IPS-NIHi7 (cell line): ENCODE measurements around the gene TTC39C.
"Not testable (repeated sequence)": the region's sequence is repeated elsewhere in the genome, so short reads cannot be mapped to it uniquely, and the experiment has no call there.

Experiments
- DNase-seq: peaks from one replicate; pipeline ENCODE4 v3.0.0; 2012; ENCODE audit warnings: mixed read lengths; ENCODE audit errors: extremely low spot score

Gene TTC39C

DNA sequence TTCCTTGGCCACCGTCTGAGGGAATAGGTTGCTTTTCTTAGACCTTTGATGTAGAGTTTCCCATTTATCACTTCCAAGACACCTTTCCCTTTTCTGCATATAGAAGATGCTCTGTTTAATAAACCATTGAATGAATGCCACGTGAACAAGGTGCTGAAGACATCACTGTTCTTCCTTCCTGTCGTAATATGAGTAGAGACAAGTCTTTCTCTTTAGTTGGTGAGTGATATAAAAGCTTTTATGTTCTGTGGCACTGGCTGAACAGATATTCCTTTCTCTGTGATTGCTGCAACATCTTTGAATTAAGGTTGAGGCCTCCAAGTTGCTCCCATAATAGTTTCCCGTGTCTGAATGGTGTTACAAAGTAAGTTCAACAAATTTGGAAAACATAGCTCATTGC, 38.7 kb downstream of the TTC39C start:
- no peak for DNase-seq

DNA sequence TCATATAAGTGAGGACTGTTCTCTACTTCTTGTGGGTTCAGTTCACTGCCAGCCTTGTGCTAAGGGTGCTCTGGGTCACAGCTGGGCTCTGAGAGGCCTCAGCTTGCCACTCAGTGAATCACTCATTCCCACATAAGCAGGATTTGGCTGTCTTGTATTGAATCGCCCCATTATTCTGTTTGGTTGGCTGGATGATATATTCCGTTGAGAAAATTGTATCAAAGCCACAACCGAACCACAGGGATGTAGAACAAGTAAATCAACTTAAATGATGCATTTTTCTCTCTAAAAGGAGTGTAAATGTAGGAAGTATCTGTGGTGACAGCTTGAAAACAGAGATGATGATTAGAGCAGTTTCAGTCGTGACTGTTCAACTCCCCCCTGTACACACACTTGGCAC, 39.6 kb downstream of the TTC39C start:
- no peak for DNase-seq

DNA sequence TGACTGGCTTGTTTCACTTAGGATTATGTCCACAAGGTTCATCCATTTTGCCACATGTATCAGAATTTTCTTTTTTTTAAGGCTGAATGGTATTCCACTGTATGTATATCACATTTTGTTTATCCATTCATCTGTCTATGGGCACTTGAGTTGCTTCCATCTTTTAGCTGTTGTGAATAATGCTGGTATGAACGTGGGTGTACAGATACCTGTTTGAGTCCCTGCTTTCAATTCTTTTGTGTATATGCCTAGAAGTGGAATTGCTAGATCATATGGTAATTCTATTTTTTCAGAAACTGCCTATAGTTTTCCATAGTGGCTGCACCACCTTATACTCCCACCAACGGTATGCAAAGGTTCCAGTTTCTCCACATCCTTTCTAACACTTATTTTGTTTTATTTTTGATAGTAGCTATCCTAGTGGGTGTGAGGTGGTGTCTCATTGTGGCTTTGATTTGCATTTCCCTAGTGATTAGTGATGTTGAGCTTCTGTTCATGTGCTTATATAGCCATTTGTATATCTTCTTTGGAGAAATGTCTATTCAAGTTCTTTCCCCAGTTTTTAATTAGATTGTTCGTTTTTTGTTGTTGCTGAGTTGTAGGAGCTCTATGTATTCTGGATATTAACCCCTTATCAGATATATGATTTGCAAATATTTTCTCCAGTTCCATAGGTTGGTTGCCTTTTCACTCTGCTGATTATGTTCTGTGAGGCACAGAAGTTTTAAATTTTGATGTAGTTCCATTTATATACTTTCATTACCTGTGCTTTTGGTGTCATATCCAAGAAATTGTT, 40.7 kb downstream of the TTC39C start:
- DNase-seq: no peak

DNA sequence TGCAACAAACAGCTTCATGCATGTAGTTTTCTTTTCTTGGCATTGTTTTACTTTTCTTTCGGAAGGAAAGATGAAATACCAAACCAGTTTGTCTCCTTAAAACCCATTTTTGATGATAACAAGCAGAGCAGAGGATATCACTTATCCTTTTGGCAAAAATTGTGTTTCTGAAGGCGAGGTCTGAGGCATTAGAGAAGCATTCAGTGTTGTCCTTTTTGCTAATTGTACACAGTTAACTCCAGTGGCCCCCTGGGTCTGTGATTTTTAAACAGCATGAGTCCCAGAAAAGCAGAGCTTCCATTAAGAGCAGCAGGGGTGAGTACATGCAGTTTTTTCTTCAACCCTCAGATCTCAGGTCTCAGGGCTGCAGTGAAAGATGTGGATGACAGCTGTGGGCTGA, 41.3 kb downstream of the TTC39C start:
- DNase-seq: no peak

DNA sequence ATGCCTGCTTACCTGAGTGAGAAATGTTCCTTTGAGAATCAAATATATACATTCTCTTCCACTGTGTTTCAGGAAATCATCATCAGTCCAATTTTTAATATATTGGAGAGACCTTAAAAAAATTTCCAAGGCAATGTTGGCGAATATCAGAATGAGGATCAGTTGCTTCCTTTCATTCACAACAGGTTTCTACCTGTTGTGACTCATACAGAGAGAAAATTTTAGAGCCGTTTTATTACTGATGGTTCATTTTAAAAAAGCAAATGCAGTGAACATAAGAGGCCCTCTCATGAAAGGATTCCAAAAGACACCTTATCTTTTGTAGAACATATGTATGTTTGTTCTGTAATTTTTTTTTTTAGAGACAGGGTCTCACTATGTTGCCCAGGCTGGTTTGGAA, 42.0 kb downstream of the TTC39C start:
- no peak for DNase-seq

DNA sequence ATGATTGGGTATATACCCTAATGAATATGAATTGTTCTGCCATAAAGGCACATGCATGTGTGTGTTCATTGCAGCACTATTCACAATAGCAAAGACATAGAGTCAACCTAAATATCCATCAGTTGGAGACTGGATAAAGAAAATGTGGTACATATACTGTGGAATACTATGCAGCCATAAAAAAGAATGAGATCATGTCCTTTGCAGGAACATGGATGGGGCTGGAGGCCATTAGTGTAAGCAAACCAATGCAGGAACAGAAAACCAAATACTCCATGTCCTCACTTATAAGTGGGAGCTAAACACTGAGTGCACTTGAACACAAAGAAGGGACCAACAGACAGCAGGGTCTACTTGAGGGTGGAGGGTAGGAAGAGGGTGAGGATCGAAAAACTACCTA, 43.2 kb downstream of the TTC39C start:
- no peak for DNase-seq

DNA sequence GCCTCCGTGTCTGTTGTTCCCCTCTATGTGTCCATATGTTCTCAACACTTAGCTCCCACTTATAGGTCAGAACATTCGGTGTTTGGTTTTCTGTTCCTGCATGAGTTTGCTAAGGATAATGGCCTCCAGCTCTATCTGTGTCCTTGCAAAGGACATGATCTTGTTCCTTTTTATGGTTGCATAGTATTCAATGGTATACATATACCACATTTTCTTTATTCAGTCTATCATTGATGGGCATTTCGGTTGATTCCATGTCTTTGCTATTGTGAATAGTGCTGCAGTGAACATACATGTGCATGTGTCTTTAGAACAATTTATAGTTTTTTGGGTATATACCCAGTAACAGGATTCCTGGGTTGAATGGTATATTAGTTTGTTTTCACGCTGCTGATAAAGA, 44.8 kb downstream of the TTC39C start:
- DNase-seq: not testable (repeated sequence)

DNA sequence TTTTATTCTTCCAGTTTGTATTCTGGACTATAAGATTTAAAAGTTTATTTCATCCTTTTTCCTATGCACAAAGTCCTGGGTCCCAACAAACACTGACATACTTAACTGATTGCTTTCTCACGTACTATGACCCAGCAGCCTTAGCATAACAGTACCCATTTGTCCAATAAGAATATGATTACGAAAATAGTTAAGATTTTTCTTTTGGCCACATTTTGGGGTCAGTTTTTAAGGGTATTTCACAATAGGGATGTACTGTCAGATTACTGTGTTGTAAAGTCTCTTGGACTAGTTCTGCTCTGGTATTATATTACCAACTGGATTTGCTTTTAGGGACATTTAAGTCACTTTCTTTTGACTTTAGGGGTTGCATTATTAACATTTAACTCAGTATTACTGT, 46.1 kb downstream of the TTC39C start:
- no peak for DNase-seq

DNA sequence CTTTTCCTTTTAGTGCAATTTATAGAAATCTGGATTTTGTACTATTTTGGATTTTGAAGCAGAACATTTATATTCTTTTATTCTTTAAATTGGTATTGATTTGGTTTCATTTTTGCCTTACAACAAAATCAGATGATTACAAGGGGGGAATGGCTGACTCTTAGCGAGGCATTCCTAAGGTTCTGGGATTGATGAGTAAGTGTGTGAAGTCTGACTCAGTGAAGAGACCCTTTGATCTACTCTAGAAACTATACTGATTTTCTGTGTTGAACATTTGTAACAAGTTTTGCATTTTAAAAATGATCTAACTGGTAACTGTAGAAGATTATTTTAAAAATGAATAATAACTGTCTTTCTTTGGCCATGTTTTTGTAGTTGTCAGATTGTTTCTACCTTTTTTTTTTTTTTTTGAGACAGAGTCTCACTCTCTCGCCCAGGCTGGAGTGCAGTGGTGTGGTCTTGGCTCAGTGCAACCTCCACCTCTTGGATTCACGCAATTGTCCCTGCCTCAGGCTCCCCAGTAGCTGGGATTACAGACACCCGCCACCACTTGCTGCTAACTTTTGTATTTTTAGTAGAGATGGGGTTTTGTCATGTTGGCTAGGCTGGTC, 48.7 kb downstream of the TTC39C start:
- DNase-seq: no peak

DNA sequence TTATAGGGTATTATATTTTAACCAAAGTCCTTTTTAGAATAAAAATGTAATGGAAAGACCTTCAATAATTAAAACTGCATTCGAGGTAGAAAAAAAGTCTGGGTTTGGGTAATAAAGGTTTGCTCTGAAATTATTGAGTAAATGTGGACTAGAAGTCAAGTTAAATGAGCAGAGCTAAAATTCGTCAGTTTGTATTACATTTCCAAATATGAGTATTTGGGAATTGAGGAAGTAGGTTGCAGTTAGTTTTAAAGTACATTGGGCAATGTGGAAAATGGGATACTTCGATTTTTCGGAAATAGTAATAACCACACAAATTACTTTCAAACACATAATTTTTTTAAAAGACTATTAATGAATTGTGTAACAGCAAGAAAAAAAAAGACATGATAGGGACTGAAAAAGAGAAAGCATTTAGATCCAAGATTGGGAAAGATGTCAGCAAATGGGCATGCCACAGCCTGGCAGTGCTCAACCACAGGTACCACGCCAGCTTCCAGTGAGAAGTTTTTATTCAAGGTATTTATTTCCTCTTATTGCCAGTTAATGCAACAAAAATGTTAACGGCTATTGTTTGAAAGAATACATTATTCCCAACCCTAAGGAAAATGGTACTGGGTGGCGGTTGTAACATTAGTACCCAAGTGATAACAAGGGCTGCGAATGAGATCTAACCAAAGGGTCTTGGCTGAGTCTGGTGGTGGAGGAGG, 50.0 kb downstream of the TTC39C start:
- no peak for DNase-seq

DNA sequence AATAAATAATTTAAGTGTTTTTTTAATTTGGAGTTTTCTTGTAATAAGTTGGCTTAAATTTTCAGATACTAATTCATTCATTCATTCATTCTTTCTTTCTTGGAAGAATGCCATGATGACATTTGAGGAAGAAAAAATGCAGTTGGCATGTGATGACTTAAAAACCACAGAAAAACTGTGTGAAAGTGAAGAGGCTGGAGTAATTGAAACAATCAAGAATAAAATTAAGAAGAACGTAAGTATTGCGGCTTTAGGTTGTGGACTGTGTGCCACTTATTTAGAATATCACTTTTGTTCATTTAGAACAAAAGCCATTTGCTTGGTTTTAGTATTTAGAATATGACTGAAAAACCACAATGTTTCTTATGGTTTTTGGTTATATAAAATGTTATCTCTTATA, 51.4 kb downstream of the TTC39C start:
- no peak for DNase-seq

DNA sequence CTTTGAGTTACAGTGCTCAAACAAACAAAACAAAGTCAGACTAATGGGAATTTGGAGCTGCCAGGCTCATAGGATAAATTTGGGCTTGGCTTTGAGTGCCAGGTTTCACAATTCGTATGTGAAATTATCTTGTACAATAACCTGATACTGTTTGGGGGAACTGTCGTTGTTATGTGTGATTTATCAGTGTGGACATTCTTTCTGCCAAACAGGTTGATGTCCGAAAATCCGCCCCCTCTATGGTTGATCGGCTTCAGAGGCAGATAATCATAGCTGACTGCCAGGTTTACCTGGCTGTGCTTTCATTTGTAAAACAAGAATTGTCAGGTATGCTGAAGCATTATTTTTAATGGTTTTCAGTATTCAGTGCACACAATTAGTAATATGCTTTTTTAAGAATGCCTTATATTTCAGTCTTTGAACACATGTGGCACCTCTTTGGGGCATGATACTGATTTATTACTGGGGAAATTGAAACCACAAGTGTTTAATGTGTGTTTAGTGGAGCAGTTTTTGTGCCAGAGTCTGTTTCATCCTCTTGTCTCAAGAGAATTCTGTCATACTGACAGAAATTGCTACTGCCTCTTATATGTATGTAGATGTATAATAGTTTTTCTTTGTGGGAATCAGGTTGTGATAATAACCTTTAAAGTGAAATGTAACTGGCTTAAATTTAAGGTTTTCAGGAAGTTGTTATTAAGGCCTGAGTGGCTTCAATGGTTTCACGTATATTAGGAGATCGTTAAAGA, 54.6 kb downstream of the TTC39C start:
- no peak for DNase-seq

DNA sequence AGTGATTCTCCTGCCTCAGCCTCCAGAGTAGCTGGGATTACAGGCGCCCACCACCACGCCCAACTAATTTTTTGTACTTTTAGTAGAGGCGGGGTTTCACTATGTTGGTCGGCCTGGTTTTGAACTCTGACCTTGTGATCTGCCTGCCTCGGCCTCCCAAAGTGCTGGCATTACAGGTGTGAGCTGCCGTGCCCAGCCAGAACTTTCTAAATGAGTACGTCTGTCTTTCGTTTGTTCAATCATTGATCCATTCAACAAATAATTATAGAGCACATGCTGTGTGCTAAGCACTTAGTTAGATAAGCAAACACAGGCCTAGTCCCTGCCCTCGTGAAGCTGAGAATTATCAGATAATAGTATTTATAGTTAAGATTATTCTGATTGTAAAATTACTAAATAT, 56.5 kb downstream of the TTC39C start:
- no peak for DNase-seq

DNA sequence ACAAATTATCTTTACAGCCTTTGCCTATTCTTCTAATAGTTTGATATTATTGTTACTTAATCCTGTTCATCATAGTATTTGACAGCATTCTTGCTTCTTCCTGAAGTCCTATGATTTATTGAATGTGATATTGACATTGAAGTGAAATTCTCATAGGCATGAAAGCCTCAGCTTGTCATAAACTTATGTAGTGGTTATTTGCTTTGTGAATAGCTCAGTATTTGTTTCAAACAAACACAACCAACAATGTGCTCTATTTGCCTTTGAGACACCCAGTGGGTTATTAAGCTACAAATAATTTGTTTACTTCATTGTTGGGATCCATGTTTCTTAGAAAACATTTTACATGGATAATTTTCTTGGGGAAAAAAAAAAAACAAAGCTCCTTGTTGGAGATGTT, 57.2 kb downstream of the TTC39C start:
- no peak for DNase-seq

DNA sequence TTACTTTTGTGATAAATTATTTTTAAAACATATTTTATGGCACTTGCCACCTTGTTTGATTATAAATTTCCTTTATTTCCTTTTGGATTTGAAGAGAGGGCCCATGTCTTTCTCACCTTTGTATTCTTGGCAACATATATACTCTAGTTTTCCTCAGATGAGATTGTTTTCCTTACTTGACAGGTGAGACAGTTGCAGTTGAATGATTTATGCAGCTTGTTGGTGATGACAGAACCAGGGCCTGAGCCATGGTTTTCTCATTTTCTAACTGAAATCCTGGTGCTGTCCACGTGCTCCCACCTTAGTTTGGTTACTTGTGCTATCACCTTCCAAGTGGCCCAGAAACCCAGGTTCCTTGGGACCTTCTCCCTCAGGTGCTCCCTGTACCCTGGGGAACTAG, 58.2 kb downstream of the TTC39C start:
- DNase-seq: no peak

DNA sequence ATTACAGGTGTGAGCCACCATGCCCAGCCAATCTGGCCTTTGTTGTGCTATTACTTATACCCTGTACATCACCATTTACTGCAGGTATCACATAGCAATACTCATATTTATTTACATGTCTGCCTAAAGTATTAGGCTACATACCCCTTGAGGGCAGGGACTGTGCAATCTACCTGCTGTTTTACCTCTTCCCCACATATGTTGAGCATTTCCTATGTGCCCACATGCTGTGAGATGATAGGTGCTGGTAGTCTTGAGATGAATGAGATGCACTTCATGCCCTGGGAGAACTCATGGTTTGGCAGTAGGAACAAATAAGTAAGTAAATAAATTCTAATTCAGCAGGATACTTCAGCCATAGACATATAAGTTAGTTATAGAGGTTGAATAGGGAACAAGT, 59.2 kb downstream of the TTC39C start:
- no peak for DNase-seq

DNA sequence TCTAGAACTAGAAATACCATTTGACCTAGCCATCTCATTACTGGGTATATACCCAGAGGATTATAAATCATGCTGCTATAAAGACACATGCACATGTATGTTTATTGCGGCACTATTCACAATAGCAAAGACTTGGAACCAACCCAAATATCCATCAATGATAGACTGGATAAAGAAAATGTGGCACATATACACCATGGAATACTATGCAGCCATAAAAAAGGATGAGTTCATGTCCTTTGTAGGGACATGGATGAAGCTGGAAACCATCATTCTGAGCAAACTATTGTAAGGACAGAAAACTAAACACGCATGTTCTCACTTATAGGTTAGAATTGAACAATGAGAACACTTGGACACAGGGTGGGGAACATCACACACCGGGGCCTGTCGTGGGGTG, 60.2 kb downstream of the TTC39C start:
- DNase-seq: not testable (repeated sequence)

DNA sequence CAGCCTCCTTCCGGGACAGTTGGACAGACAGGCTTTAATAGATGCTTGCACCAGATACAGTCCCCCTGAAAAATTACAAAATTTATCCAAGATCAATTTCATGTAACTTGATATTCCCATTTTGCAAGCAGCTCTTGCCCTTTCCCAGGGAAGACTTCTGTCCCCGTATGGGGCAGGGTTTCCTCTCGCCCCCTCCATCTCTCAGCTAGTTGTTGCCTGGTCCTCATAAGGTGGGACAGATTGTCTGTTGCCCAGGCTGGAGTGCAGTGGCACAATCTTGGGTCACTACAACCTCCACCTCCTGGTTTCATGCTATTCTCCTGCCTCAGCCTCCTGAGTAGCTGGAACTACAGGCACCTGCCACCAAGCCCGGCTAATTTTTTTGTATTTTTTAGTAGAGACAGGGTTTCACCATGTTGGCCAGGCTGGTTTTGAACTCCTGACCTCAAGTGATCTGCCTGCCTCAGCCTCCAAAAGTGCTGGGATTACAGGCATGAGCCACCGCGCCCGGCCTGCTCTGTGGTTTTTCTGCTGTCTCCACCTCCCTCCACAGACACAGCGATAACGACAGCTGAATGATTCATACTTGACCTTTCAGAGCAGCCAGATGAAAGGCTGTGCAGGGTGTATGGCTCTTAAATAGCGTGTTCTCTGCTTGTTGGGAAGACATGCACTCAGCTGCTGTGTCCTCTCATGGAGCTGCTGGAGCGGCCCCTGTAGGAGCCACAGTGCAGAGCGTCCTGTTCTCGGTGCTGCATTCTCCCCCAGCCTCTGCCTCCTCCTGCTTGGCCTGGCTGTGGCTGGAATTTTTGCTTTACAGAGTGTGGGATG, 61.4 kb downstream of the TTC39C start:
- peak; percentile 71 for DNase-seq

DNA sequence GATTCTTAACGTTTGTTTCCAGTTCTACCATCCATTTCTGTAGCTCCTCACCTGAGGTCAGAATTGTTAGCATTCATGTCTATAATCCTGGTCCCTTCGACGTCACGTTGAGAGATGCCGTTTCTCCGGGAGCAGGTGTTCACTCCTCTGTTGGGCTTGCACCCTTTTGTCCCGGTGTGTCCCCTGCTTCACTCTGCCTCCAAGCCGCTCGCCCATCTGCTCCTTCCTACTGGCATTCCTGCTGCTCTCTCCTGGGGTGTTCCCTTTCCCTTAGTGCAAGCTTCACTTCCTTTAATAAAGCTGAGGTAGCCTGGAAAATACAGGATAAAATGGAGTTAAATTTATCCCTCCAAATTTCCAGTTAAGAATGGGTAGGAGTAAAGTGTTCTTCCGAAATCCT, 62.4 kb downstream of the TTC39C start:
- DNase-seq: no peak

DNA sequence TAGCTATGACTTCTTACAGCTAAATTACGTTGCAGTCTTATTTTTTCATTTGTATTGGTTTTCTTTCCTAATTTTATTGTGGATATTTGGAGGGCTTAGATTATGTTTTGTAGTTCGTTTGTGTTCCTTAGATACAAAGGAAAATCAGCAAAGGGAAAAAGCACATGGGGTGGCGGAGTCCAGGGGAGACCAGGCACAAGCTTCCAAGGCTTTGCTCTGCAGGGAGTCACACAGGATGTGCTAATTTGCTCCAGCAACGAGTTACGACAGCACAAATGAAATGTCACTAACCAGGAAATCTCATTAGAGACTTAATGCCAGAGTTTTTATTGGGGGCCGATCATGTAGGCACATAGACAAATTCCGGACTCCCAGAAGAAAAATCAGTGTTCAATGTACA, 63.8 kb downstream of the TTC39C start:
- DNase-seq: no peak

DNA sequence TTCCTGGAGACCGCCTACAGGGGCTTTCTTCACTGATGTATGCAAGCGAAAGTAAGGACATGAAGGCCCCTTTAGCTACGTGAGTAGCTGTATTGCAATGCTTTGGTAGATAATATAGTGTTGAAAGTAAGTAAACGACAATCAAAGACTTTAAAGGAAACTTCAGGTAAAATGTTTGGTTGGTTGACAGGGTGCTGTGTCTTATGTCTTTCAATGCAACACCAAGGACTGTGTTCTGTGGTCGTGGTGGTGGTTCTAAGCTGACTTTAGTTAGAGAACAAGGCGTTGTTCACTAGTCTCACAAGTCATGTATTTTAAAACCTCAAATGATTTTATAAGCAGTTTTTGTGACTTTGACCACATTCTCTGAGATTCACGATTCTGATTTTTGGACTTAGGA, 66.3 kb downstream of the TTC39C start:
- no peak for DNase-seq
